SK-N-SH (cell line): ENCODE measurements around the gene ABCF3.

Experiments used
- EZH2phosphoT487 ChIP-seq: fragments of 200-600 bp; sonication (generic); IDR thresholded peaks from 2 replicates; pipeline ENCODE4 v1.6.1; 2017; ENCODE audit warnings: low read depth, mixed run types, mild to moderate bottlenecking, antibody characterized with exemption, moderate library complexity, borderline replicate concordance
- GABPA ChIP-seq: IDR thresholded peaks from 2 replicates; pipeline ENCODE4 v1.4.0; 2012; ENCODE audit warnings: low read depth, mild to moderate bottlenecking
- JUND ChIP-seq: IDR thresholded peaks from 2 replicates; pipeline ENCODE4 v1.4.0; 2012
- MAX ChIP-seq: IDR thresholded peaks from 2 replicates; pipeline ENCODE4 v1.4.0; 2012; ENCODE audit warnings: low read depth
- POLR2AphosphoS5 ChIP-seq: IDR thresholded peaks from 2 replicates; pipeline ENCODE4 v1.6.1; 2012; ENCODE audit warnings: low read depth, low read length
- TEAD4 ChIP-seq: IDR thresholded peaks from 2 replicates; pipeline ENCODE4 v1.4.0; 2012; ENCODE audit warnings: mild to moderate bottlenecking, borderline replicate concordance; ENCODE audit not compliant: insufficient read depth
- TF ChIP-seq, protein P1 (sequence below): fragments of 200-600 bp; sonication (generic); IDR thresholded peaks from 2 replicates; pipeline ENCODE4 v1.6.1; 2017; ENCODE audit warnings: antibody characterized with exemption, mild to moderate bottlenecking, moderate library complexity
- TF ChIP-seq, protein P2 (sequence below): IDR thresholded peaks from 2 replicates; pipeline ENCODE4 v1.6.1; 2012; ENCODE audit warnings: mild to moderate bottlenecking, low read depth, low read length, moderate library complexity

- TF ChIP-seq, protein P1, sequence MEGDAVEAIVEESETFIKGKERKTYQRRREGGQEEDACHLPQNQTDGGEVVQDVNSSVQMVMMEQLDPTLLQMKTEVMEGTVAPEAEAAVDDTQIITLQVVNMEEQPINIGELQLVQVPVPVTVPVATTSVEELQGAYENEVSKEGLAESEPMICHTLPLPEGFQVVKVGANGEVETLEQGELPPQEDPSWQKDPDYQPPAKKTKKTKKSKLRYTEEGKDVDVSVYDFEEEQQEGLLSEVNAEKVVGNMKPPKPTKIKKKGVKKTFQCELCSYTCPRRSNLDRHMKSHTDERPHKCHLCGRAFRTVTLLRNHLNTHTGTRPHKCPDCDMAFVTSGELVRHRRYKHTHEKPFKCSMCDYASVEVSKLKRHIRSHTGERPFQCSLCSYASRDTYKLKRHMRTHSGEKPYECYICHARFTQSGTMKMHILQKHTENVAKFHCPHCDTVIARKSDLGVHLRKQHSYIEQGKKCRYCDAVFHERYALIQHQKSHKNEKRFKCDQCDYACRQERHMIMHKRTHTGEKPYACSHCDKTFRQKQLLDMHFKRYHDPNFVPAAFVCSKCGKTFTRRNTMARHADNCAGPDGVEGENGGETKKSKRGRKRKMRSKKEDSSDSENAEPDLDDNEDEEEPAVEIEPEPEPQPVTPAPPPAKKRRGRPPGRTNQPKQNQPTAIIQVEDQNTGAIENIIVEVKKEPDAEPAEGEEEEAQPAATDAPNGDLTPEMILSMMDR = no peak
- TF ChIP-seq POLR2AphosphoS5 (no peak), EZH2phosphoT487 (no peak), GABPA (no peak), TEAD4 (no peak), MAX (no peak), JUND (no peak)
- TF ChIP-seq, protein P2, sequence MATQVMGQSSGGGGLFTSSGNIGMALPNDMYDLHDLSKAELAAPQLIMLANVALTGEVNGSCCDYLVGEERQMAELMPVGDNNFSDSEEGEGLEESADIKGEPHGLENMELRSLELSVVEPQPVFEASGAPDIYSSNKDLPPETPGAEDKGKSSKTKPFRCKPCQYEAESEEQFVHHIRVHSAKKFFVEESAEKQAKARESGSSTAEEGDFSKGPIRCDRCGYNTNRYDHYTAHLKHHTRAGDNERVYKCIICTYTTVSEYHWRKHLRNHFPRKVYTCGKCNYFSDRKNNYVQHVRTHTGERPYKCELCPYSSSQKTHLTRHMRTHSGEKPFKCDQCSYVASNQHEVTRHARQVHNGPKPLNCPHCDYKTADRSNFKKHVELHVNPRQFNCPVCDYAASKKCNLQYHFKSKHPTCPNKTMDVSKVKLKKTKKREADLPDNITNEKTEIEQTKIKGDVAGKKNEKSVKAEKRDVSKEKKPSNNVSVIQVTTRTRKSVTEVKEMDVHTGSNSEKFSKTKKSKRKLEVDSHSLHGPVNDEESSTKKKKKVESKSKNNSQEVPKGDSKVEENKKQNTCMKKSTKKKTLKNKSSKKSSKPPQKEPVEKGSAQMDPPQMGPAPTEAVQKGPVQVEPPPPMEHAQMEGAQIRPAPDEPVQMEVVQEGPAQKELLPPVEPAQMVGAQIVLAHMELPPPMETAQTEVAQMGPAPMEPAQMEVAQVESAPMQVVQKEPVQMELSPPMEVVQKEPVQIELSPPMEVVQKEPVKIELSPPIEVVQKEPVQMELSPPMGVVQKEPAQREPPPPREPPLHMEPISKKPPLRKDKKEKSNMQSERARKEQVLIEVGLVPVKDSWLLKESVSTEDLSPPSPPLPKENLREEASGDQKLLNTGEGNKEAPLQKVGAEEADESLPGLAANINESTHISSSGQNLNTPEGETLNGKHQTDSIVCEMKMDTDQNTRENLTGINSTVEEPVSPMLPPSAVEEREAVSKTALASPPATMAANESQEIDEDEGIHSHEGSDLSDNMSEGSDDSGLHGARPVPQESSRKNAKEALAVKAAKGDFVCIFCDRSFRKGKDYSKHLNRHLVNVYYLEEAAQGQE = no peak
Observed at GRCh38 chr3:184235381-184236032, 49.5 kb downstream of the ABCF3 start.
